ENCODE data around the gene CNTNAP2.

CNTNAP2 gene

DNA sequence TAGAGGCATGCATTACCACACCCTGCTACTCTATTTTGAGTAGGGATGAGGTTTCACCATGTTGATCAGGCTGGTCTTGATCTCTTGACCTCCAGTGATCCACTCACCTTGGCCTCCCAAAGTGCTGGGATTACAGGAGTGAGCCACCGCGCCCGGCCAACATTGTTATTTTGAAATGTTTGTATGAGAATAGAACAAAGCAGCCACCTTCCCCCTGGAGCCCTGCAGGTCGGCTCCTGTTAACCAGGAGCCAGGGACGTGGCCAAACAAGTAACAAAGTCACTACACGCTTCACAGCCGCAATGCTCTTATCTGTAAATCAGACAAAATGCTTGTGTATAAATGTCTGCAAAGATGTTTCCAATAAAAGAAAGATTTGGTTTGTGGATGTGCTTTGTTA lies 295.4 kb downstream of the CNTNAP2 start:
- TF ChIP-seq, protein P1, sequence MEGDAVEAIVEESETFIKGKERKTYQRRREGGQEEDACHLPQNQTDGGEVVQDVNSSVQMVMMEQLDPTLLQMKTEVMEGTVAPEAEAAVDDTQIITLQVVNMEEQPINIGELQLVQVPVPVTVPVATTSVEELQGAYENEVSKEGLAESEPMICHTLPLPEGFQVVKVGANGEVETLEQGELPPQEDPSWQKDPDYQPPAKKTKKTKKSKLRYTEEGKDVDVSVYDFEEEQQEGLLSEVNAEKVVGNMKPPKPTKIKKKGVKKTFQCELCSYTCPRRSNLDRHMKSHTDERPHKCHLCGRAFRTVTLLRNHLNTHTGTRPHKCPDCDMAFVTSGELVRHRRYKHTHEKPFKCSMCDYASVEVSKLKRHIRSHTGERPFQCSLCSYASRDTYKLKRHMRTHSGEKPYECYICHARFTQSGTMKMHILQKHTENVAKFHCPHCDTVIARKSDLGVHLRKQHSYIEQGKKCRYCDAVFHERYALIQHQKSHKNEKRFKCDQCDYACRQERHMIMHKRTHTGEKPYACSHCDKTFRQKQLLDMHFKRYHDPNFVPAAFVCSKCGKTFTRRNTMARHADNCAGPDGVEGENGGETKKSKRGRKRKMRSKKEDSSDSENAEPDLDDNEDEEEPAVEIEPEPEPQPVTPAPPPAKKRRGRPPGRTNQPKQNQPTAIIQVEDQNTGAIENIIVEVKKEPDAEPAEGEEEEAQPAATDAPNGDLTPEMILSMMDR (IDR thresholded peaks at IDR 0.05; ENCODE audit: extremely low read depth, missing control alignments), result no peak
- no peak for DNase-seq (ENCODE audit: low spot score)

DNA sequence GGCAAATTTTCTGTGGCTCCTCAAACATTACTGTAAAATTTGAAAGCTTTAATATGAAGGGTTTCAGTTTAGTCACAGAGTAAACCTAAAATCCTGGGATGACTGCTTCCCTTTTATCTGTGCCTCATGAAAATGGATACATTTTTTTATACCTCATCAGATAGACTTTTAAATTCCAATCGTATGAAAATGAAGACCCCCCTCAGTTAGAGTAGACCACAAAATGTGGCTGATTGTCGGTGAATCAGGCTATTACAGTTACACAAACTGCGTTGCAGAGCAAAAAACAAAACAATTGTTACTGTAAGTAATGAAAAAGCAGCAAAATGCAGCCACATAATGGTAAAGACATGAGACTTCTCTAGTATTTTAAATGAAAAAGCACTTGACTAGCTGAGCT lies 296.2 kb downstream of the CNTNAP2 start:
- DNase-seq (ENCODE audit: low spot score), result no peak
- TF ChIP-seq, protein P1 (IDR thresholded peaks at IDR 0.05; ENCODE audit: extremely low read depth, missing control alignments), result no peak

DNA sequence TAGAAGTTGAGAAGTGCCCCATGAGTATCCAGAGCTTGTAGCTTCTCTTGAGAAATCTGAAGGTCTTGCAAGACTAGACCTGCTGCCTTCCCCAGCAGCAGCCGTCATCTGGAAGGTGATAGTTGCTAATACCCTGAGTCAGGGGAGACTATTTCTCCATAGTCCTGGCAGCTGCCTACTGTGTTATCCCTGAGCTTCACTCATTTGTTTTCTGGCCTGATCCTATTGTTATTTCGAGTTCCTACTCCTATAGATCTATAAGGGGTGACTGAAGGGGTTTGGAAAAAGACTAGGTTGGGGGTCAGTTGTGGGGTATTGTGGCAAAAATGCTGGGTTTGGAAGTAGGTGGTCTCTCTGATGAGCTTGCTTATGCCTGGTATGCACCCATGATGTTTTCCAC lies 297.8 kb downstream of the CNTNAP2 start:
- TF ChIP-seq, protein P1 (IDR thresholded peaks at IDR 0.05; ENCODE audit: extremely low read depth, missing control alignments), result no peak
- no peak for DNase-seq (ENCODE audit: low spot score)

DNA sequence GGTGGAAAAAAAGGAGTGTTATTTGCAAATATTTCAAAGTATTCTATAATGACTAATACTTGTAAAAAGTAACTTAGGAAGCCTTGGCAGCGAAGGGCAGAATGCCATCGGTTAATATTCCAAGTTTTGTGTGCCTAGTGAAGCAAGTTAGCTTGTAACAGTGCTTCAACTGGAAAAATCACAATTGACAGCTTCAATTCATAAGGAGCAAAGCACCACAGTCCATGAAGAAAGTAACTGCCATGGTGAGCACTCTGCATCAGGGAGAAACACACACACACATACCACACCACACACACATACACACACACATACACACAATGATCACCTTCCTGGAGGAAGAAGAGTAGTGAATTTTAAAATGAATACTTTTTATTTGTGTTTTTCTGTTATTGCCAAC lies 298.3 kb downstream of the CNTNAP2 start:
- TF ChIP-seq, protein P1 (IDR thresholded peaks at IDR 0.05; ENCODE audit: extremely low read depth, missing control alignments), result no peak
- no peak for DNase-seq (ENCODE audit: low spot score)

DNA sequence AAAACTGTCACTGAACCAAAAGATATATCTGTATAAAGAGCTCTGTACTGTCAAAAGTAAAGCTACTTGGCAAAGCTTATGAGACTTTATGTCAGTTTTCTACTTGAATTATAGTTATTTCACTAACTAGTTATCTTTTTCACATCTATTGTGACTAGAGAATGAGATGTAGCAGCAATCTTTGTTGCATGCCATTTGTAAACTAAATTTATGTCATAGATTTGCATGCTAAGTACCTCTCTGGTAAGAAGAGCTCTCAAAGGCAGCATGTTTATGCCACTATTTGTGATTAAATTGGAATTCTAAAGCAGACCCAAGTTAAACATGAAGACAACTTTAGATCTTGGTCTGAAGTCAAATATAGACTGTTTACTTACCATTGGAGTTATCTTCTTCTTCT lies 300.6 kb downstream of the CNTNAP2 start:
- TF ChIP-seq, protein P1 (IDR thresholded peaks at IDR 0.05; ENCODE audit: extremely low read depth, missing control alignments), result no peak
- DNase-seq (ENCODE audit: low spot score), result no peak

DNA sequence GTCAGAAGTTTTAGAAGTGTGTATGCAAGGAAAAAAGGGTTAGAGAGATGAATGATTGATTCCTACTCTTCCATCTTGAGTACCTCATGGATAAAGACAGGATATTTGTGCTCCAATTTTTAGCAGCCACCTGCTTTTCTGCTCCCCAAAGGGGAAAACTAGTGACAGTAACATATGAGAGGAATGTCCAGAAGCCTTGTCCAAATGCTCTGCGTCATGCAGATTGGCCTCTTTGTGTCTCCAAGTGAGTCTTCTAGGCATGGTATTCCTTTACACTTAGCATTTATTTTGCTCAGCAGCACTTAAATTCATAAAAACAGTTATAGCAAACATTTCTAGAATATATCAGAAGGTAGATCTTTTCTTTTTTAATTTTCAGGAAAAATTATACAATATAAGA lies 306.8 kb downstream of the CNTNAP2 start:
- no peak for DNase-seq (ENCODE audit: low spot score)
- TF ChIP-seq, protein P1 (IDR thresholded peaks at IDR 0.05; ENCODE audit: extremely low read depth, missing control alignments), result no peak

DNA sequence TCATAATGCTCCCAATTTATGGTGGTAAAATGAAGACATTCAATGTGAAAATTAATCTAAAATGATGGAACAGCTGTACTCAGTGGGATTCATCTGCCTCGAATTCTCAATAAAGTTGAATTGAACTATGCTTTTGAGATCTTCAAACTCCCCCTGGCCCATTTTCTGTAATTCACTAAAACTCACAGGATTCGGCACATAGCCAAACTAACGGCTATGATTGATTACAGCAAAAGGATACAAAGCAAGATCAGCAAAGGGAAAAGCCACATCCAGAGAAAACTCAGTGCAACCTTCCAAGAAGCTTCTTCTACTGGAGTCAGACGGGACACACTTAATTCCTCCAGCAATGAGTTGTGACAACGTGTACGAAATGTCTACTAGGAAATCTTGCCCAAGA lies 307.5 kb downstream of the CNTNAP2 start:
- no peak for DNase-seq (ENCODE audit: low spot score)

More for the DNA sequence above, 307.5 kb downstream of the CNTNAP2 start:
- TF ChIP-seq, protein P1 (IDR thresholded peaks at IDR 0.05; ENCODE audit: extremely low read depth, missing control alignments), result no peak
